HUES48 (cell line): ENCODE measurements around the gene MYO15B.

ENCODE experiments used
- H3K27ac ChIP-seq: one replicate; pipeline ENCODE4 v1.7.0; 2013; ENCODE audit warnings: low read depth, low read length, inconsistent platforms
- H3K27me3 ChIP-seq: 2 replicates; pipeline ENCODE4 v1.6.1; 2013; ENCODE audit warnings: mild to moderate bottlenecking, low read length; ENCODE audit not compliant: control insufficient read depth, insufficient read depth
- H3K36me3 ChIP-seq: 2 replicates; pipeline ENCODE4 v1.6.1; 2013; ENCODE audit warnings: low read length; ENCODE audit not compliant: control insufficient read depth, insufficient read depth
- H3K4me1 ChIP-seq: 2 replicates; pipeline ENCODE4 v1.6.1; 2013; ENCODE audit warnings: mild to moderate bottlenecking, low read length; ENCODE audit not compliant: control insufficient read depth, insufficient read depth
- H3K4me3 ChIP-seq: 2 replicates; pipeline ENCODE4 v1.5.1; 2013; ENCODE audit warnings: mild to moderate bottlenecking, low read depth, low read length
- H3K9ac ChIP-seq: 2 replicates; pipeline ENCODE4 v1.6.1; 2013; ENCODE audit warnings: mild to moderate bottlenecking, low read depth, low read length, moderate library complexity
- H3K9me3 ChIP-seq: 2 replicates; pipeline ENCODE4 v1.6.1; 2013; ENCODE audit warnings: low read length; ENCODE audit not compliant: control insufficient read depth, insufficient read depth

MYO15B gene

GRCh38 chr17:75549246-75550138, 38.1 kb upstream of the MYO15B start:
- peak overlapping the region; percentile 53 for H3K4me3 ChIP-seq
- H3K4me1 ChIP-seq, result peaks cover 23% of the 10 kb centered on the region; the same call in 1 of the 2 replicates
- no peaks in the 10 kb centered on the region; the same call in 1 of the 2 replicates for H3K36me3 ChIP-seq
- no peaks in the 10 kb centered on the region for H3K27me3 ChIP-seq
- H3K9ac ChIP-seq, result no peak overlapping the region
- no peaks in the 10 kb centered on the region for H3K9me3 ChIP-seq
- H3K27ac ChIP-seq, result peak overlapping the region; percentile 75

GRCh38 chr17:75550139-75550465, 37.5 kb upstream of the MYO15B start:
- Histone ChIP-seq H3K27ac (peak overlapping the region; percentile 75), H3K4me3 (peak overlapping the region; percentile 53; the same call in 1 of the 2 replicates), H3K9ac (no peak overlapping the region)

GRCh38 chr17:75551266-75551665, 36.3 kb upstream of the MYO15B start:
- no peak overlapping the region for H3K9ac ChIP-seq
- H3K27ac ChIP-seq, result no peak overlapping the region
- H3K4me3 ChIP-seq, result no peak overlapping the region
- H3K9me3 ChIP-seq, result no peaks in the 10 kb centered on the region
- H3K4me1 ChIP-seq, result peaks cover 23% of the 10 kb centered on the region; the same call in 1 of the 2 replicates
- no peaks in the 10 kb centered on the region for H3K36me3 ChIP-seq
- H3K27me3 ChIP-seq, result no peaks in the 10 kb centered on the region

More at GRCh38 chr17:75550139-75550465, 37.5 kb upstream of the MYO15B start:
- no peaks in the 10 kb centered on the region; the same call in 1 of the 2 replicates for H3K36me3 ChIP-seq
- H3K9me3 ChIP-seq, result no peaks in the 10 kb centered on the region
- peaks cover 23% of the 10 kb centered on the region; the same call in 1 of the 2 replicates for H3K4me1 ChIP-seq
- no peaks in the 10 kb centered on the region for H3K27me3 ChIP-seq

GRCh38 chr17:75552425-75553294, 34.9 kb upstream of the MYO15B start:
- H3K4me3 ChIP-seq, result no peak overlapping the region
- no peaks in the 10 kb centered on the region for H3K27me3 ChIP-seq
- no peaks in the 10 kb centered on the region for H3K36me3 ChIP-seq
- no peaks in the 10 kb centered on the region for H3K9me3 ChIP-seq
- H3K9ac ChIP-seq, result no peak overlapping the region; the same call in 1 of the 2 replicates
- peak overlapping the region; percentile 70 for H3K27ac ChIP-seq
- H3K4me1 ChIP-seq, result peaks cover 23% of the 10 kb centered on the region; the same call in 1 of the 2 replicates

GRCh38 chr17:75553295-75554110, 34.1 kb upstream of the MYO15B start:
- Histone ChIP-seq H3K9me3 (no peaks in the 10 kb centered on the region), H3K27ac (peak overlapping the region; percentile 70), H3K9ac (no peak overlapping the region), H3K27me3 (no peaks in the 10 kb centered on the region), H3K4me3 (no peak overlapping the region), H3K4me1 (peaks cover 23% of the 10 kb centered on the region; the same call in 1 of the 2 replicates), H3K36me3 (no peaks in the 10 kb centered on the region)

GRCh38 chr17:75555679-75556153, 31.9 kb upstream of the MYO15B start:
- Histone ChIP-seq H3K4me1 (peaks cover 14% of the 10 kb centered on the region; the same call in 1 of the 2 replicates), H3K27me3 (no peaks in the 10 kb centered on the region), H3K4me3 (no peak overlapping the region), H3K27ac (no peak overlapping the region), H3K9me3 (no peaks in the 10 kb centered on the region), H3K9ac (no peak overlapping the region), H3K36me3 (no peaks in the 10 kb centered on the region)

GRCh38 chr17:75557075-75557851, 30.3 kb upstream of the MYO15B start:
- Histone ChIP-seq H3K9ac (no peak overlapping the region), H3K27ac (no peak overlapping the region), H3K27me3 (no peaks in the 10 kb centered on the region)

GRCh38 chr17:75557852-75558665, 29.5 kb upstream of the MYO15B start:
- Histone ChIP-seq H3K9me3 (no peaks in the 10 kb centered on the region), H3K27ac (no peak overlapping the region)

More at GRCh38 chr17:75557075-75557851, 30.3 kb upstream of the MYO15B start:
- H3K9me3 ChIP-seq, result no peaks in the 10 kb centered on the region
- H3K36me3 ChIP-seq, result no peaks in the 10 kb centered on the region
- peaks cover 7% of the 10 kb centered on the region; the same call in 1 of the 2 replicates for H3K4me1 ChIP-seq
- no peak overlapping the region for H3K4me3 ChIP-seq

More at GRCh38 chr17:75557852-75558665, 29.5 kb upstream of the MYO15B start:
- Histone ChIP-seq H3K36me3 (peaks cover 4% of the 10 kb centered on the region; the same call in 1 of the 2 replicates), H3K4me1 (peaks cover under 1% of the 10 kb centered on the region; the same call in 1 of the 2 replicates), H3K9ac (no peak overlapping the region), H3K4me3 (no peak overlapping the region), H3K27me3 (no peaks in the 10 kb centered on the region)
